NCI-H510A (cell line): ENCODE measurements around the gene IGLL1.
"Not testable (repeated sequence)": the region's sequence is repeated elsewhere in the genome, so short reads cannot be mapped to it uniquely, and the experiment has no call there.

Source experiments
- DNase-seq: peaks from one replicate; lab custom pipeline; 2025; lab: John Stamatoyannopoulos, UW

Gene IGLL1

GRCh38 chr22:23591201-23591791, 11.2 kb upstream of the IGLL1 start:
- no peak for DNase-seq

- DNase-seq, result no peak
Measured at GRCh38 chr22:23583836-23584235, 3.7 kb upstream of the IGLL1 start.

- no peak for DNase-seq
Measured at GRCh38 chr22:23583153-23583552, 3.1 kb upstream of the IGLL1 start.

- no peak for DNase-seq
Measured at GRCh38 chr22:23581260-23581650, 1.2 kb upstream of the IGLL1 start.

DNA sequence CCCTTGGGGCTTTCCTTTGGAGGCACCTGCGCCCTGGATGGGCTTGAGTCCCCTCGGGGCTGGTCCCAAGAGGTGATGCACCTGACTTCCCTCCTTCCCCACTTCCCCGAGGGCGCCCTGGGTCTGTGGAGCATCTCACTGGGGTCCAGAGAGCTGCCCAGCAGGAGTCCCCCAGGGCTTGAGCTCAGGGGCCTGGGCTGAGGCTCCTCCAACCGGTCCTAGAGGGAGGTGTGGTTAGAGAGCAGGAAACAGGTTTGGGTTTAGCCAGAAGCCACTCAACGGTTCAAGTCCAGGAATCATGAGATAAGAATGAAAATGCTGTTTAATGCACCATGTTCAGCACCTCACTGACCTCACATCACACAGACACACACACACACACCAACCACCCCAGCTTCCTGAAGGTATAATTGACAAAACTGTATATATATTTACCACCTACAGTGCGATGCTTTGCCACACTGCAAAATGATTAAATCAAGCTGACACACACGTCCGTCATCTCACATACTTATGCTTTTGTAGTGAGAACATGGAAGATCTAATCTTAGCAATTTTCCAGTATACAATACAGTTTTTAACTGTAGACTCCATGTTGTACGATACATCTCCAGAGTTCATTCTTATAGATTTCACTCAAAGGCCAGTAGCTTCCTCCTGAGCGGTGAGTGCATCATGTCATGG, 628 bp upstream of the IGLL1 start:
- no peak for DNase-seq

DNA sequence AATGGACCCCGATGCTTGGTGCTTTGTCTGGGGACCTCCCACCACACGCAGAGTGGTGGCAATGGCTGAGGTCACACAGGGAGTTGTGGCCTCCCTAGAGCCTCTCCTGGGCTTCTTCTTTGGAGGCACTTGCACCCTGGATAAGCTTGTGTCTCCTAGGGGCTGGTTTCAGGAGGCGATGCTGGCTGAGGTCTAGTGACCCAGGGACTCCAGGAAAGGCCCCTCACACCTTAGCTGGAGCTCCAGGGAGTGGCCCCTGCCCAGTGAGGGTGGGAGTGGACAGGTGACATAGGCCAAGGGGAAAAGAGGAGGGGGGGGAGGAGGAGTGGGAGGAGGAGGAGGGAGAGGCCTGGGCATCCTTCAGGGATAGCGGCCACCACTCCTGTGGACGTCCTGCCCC, 810 bp downstream of the IGLL1 start:
- no peak for DNase-seq

- DNase-seq, result no peak
Measured at GRCh38 chr22:23578306-23578705, 1.8 kb downstream of the IGLL1 start.

GRCh38 chr22:23576681-23577080, 3.4 kb downstream of the IGLL1 start:
- no peak for DNase-seq

GRCh38 chr22:23575601-23576000, 4.5 kb downstream of the IGLL1 start:
- DNase-seq, result no peak

DNA sequence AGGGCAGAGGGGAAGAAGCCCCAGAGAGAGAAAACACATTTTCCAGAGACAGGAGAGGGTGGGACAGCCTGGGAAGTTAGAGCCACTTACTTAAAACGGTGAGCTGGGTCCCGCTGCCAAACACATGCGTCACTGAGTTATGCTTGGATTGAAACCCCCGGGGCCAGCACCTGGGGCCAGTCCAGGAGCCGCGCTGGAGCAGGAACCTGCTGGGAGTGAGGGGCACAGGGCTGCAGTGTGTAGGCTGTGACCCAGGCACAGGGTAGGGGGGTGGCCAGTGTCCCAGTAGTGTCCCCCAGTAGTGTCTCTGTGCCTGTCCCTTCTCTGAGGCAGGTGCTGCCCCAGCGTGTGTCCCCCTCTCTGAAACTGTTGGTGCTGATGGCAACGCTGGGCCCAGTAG, 5.2 kb downstream of the IGLL1 start:
- DNase-seq, result no peak

DNA sequence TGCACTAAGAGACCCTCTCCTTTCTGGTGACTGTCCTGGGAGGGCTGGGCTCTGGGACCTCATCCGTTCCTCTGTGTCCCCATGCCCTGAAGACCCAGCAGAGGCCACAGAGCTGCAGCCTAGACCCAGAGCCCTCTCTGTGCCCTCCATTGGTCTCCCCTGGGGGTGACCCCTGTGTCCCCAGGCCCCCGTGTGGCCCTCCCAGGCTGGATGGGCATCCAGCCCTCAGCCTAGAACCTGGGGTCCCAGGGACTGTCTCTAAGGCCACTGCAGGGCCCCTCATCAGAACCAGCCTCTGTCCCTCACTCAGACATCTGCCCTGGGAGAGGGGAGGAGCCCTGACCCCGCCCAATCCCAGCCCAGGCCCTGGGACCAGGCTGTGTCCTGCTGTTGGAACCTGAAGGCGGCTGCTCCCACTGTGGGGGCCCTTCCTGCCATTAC, 5.7 kb downstream of the IGLL1 start:
- no peak for DNase-seq

- DNase-seq, result not testable (repeated sequence)
Measured at GRCh38 chr22:23573701-23574235, 6.3 kb downstream of the IGLL1 start.

- DNase-seq, result not testable (repeated sequence)
Measured at GRCh38 chr22:23573106-23573505, 7.0 kb downstream of the IGLL1 start.

DNA sequence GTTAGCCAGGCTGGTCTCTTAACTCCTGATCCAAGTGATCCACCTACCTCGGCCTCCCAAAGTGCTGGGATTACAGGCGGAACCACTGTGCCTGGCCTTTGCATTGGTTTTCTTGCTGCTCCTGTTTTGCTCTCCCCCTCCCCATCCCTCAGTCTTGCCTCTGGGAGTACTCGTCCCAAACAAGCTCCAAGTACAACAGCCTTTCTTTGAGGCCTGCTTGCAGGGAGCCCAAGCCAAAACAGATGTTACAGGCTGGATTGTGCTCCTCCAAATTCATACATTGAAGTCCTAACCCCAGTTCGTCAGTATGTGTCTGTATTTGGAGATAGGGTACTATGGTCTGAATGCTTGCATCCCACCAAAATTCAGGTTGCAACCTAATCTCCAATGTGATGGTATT, 8.6 kb downstream of the IGLL1 start:
- DNase-seq, result no peak

DNA sequence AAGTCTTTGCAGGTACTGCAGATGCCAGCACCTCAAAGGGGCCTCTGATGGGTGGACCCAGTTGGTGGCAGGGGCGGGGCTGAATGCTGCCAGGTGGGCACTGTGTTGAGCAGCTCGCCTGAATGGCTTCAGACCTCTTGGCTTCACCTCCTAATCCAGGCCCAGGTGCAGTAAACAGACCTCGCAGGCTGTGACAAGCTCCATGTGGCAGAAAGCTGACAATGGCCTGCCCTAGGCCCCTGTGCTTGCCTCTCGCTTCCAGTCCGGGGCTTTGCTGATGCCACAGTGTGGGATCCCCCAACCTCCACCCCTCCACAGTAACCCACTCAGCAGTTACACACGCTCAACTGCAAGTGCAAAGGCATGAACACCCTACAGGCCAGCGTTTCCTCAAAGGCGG, 9.4 kb downstream of the IGLL1 start:
- DNase-seq, result no peak

DNA sequence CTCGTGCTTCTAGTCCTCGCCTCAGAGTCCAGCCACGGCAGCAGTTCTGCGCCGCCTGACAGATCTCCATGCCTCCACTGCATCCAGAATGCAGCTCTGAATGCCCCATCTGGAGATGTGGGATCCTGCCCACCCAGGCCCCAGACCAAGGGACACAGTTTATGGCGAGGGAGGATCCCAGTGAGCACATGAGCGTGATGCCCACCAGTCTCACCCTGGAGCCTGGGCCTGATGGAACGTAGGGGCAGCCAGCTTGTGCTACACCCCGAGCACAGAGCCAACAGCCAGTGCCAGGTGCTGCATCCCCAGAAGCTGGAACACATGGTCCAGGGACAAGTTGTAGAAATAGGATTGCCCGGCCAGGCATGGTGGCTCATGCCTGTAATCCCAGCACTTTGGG, 10.4 kb downstream of the IGLL1 start:
- DNase-seq, result no peak

DNA sequence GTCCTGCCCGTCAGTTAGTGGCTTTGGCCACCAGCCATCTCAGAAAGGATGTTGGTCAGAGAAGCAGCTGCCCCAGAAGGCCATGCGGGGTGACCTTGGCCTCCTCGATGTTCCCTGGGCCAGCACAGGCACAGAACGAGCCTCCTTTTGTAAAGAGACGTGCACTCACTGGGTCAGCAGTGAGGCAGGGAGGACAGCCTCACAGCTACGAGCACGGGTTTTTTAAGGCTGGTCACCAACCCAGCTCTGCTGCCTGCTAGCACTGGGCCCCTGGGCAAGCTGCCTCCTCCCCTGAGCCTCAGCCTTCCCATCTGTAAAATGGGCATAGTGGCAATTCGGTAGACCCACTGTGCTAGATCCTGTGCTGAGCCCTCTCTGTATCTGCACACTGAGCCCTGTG, 10.8 kb downstream of the IGLL1 start:
- DNase-seq, result no peak

- no peak for DNase-seq
Measured at GRCh38 chr22:23566705-23567475, 13.2 kb downstream of the IGLL1 start.

- no peak for DNase-seq
Measured at GRCh38 chr22:23565915-23566704, 14.0 kb downstream of the IGLL1 start.

DNA sequence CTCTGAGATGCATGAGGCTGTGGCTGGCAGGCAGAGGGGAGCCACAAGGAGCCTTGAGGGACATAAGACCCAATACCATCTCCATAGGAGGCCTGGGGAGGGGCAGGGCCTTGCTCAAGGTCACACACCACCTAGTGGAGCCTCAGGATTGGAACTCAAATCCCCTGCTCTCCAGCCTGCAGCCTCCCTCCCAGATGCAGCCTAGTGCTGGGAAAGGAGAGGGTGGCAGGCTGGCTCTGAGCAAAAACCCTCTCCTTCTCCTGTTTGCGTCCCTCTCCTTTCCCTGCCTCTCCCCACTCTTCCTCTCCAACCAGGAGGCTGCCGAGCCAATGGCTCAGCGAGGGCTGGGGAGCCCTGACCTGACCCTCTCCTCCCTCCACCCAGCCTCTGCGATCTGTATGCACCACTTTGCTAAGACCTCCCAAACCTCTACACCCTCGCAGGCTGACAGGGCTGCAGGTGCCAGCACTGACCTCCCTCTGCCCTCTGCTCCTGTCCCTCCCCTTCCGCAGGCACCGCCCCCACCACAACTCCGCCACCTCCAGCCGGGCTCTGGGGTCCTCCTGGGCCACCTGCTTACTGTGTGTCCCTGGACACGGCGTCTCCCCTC, 14.7 kb downstream of the IGLL1 start:
- DNase-seq, result no peak

GRCh38 chr22:23564276-23564675, 15.8 kb downstream of the IGLL1 start:
- no peak for DNase-seq

GRCh38 chr22:23563111-23563510, 17.0 kb downstream of the IGLL1 start:
- DNase-seq, result no peak
